Inflammatory macrophage (primary cell): ENCODE results near the gene CADM3.
A peak's percentile ranks its signal among the peaks of the same experiment; 100 is the strongest.

Experiments used
- DNase-seq, 2 donors: peaks; one replicate each; pipeline ENCODE4 v3.0.0-alpha.2; 2020 to 2022

CADM3 gene

GRCh38 chr1:159207080-159207479 lies 35.7 kb downstream of the CADM3 start:
- DNase-seq, result no peak

- no peak for DNase-seq
Observed at GRCh38 chr1:159207774-159208173, 36.4 kb downstream of the CADM3 start.

- no peak for DNase-seq
Observed at GRCh38 chr1:159208175-159208825, 36.9 kb downstream of the CADM3 start.

- no peak for DNase-seq
Observed at GRCh38 chr1:159209061-159209460, 37.6 kb downstream of the CADM3 start.

- peak; percentile 33 to 42 for DNase-seq
Observed at GRCh38 chr1:159211331-159212136, 40.1 kb downstream of the CADM3 start.

- DNase-seq, result no peak
Observed at GRCh38 chr1:159212596-159212995, 41.2 kb downstream of the CADM3 start.

- peak; percentile 47 to 54 for DNase-seq
Observed at GRCh38 chr1:159214149-159214760, 42.8 kb downstream of the CADM3 start.

GRCh38 chr1:159218649-159219636 lies 47.5 kb downstream of the CADM3 start:
- no peak for DNase-seq

GRCh38 chr1:159222075-159222865 lies 50.9 kb downstream of the CADM3 start:
- no peak for DNase-seq

- no peak for DNase-seq
Observed at GRCh38 chr1:159223004-159223403, 51.6 kb downstream of the CADM3 start.

GRCh38 chr1:159228554-159228953 lies 57.1 kb downstream of the CADM3 start:
- DNase-seq, result no peak

GRCh38 chr1:159229260-159229885 lies 58.0 kb downstream of the CADM3 start:
- no peak for DNase-seq

- DNase-seq, result no peak
Observed at GRCh38 chr1:159229896-159230295, 58.5 kb downstream of the CADM3 start.

- peak in 1 of 2 donors; percentile 10 for DNase-seq
Observed at GRCh38 chr1:159239551-159240220, 68.3 kb downstream of the CADM3 start.

- no peak for DNase-seq
Observed at GRCh38 chr1:159247266-159247665, 75.9 kb downstream of the CADM3 start.

GRCh38 chr1:159248311-159248710 lies 76.9 kb downstream of the CADM3 start:
- DNase-seq, result no peak

GRCh38 chr1:159250638-159251216 lies 79.3 kb downstream of the CADM3 start:
- DNase-seq, result peak; percentile 23 to 38
